Stimulated activated CD8-positive, alpha-beta memory T cell treated with anti-CD3 and anti-CD28 coated beads, Interleukin-4, amount 100 ng/mL, for 48 hours (primary cell): Measurements from ENCODE around the gene CDC42.

Experiments used
- DNase-seq: peaks from one replicate; pipeline ENCODE4 v3.0.0-alpha.2; 2020

The CDC42 gene

GRCh38 chr1:22111620-22112019 is 59.1 kb downstream of the CDC42 start:
- DNase-seq, result no peak

- no peak for DNase-seq
Measured at GRCh38 chr1:22112554-22112953, 60.0 kb downstream of the CDC42 start.

GRCh38 chr1:22114083-22115012 is 61.8 kb downstream of the CDC42 start:
- DNase-seq, result no peak

- DNase-seq, result no peak
Measured at GRCh38 chr1:22115286-22115685, 62.8 kb downstream of the CDC42 start.

- no peak for DNase-seq
Measured at GRCh38 chr1:22117238-22117637, 64.7 kb downstream of the CDC42 start.

- DNase-seq, result no peak
Measured at GRCh38 chr1:22117851-22118250, 65.3 kb downstream of the CDC42 start.

- no peak for DNase-seq
Measured at GRCh38 chr1:22118291-22118992, 65.9 kb downstream of the CDC42 start.

- no peak for DNase-seq
Measured at GRCh38 chr1:22119626-22120468, 67.3 kb downstream of the CDC42 start.

- DNase-seq, result no peak
Measured at GRCh38 chr1:22120469-22120790, 67.9 kb downstream of the CDC42 start.

- DNase-seq, result no peak
Measured at GRCh38 chr1:22121421-22121911, 69.0 kb downstream of the CDC42 start.

- DNase-seq, result no peak
Measured at GRCh38 chr1:22122273-22123070, 70.0 kb downstream of the CDC42 start.

- no peak for DNase-seq
Measured at GRCh38 chr1:22123071-22123390, 70.5 kb downstream of the CDC42 start.

GRCh38 chr1:22123901-22124404 is 71.4 kb downstream of the CDC42 start:
- DNase-seq, result no peak

- DNase-seq, result no peak
Measured at GRCh38 chr1:22124592-22125229, 72.2 kb downstream of the CDC42 start.

- no peak for DNase-seq
Measured at GRCh38 chr1:22126531-22126930, 74.0 kb downstream of the CDC42 start.

- DNase-seq, result no peak
Measured at GRCh38 chr1:22127248-22127647, 74.7 kb downstream of the CDC42 start.

- no peak for DNase-seq
Measured at GRCh38 chr1:22127731-22128130, 75.2 kb downstream of the CDC42 start.

GRCh38 chr1:22128392-22128791 is 75.9 kb downstream of the CDC42 start:
- DNase-seq, result no peak

GRCh38 chr1:22129501-22130117 is 77.1 kb downstream of the CDC42 start:
- no peak for DNase-seq

GRCh38 chr1:22131062-22131461 is 78.6 kb downstream of the CDC42 start:
- no peak for DNase-seq

GRCh38 chr1:22131875-22132486 is 79.5 kb downstream of the CDC42 start:
- peak; percentile 77 for DNase-seq
